H1 (cell line): ENCODE data around the gene ITGAE. TPM values are rescaled to one million over a fixed set of nuclear protein-coding genes. Genes with fewer than 3 reads are reported as not detected.

Experiments
- CBX5 ChIP-seq: fragments of 300-800, 300-1000 bp; sonication (generic); IDR thresholded peaks from 2 replicates; pipeline ENCODE4 v1.7.1; 2016; ENCODE audit warnings: antibody characterized with exemption, low read length, low read depth
- E2F6 ChIP-seq: IDR thresholded peaks from 2 replicates; pipeline ENCODE4 v1.6.1; 2012; ENCODE audit warnings: inconsistent platforms
- POU5F1 ChIP-seq: IDR thresholded peaks from 2 replicates; pipeline ENCODE4 v1.6.1; 2011; ENCODE audit warnings: low read depth, mild to moderate bottlenecking, low read length, moderate library complexity
- TBP ChIP-seq: IDR thresholded peaks from 2 replicates; pipeline ENCODE4 v1.6.1; 2011; ENCODE audit warnings: low read depth, low read length, improper control_type of control experiment
- polyA plus RNA-seq, 7 experiments: library from polyadenylated mRNA; depleted of rRNA in 3 of 7; stranded (reverse) in 5 of 7; unstranded in 2 of 7; fragments of >200 nt in 5 of 7; fragments of 200-250 nt in 2 of 7; gene quantifications; 1 replicate in 5 of 7; 2 replicates in 1 of 7; 4 replicates in 1 of 7; pipeline versions ENCODE4 v1.2.1 to v1.2.3, GENCODE V29; 2011 to 2013; ENCODE audit warnings: missing spikeins in 2 of 7, mixed read lengths in 2 of 7
- total RNA-seq: library from RNA; stranded (reverse); fragmentation: NEBNext Ultra II Directional; extraction: Animal tissue kit (Norgen Biotek cat#: 25700); gene quantifications from 2 replicates; pipeline ENCODE4 v1.2.1, GENCODE V29; 2021

Gene ITGAE
- total and polyA plus RNA-seq, 2 of the 8 experiments (the other 6 are each of a cell fraction or from before 2014, with no cell fraction given) = 23.2 to 43.1 TPM

- TF ChIP-seq POU5F1 = no peak
- no peak for TF ChIP-seq CBX5
- no peak for TF ChIP-seq TBP
- TF ChIP-seq E2F6 = no peak
Measured at GRCh38 chr17:3813171-3813570, 12.2 kb upstream of the ITGAE start (continued).
